ENCODE results near the gene RYK. TPM values are rescaled to one million over a fixed set of nuclear protein-coding genes. Genes with fewer than 3 reads are reported as not detected.

The RYK gene
- total RNA-seq, 1 experiment from 2014 or later: 135 TPM

DNA sequence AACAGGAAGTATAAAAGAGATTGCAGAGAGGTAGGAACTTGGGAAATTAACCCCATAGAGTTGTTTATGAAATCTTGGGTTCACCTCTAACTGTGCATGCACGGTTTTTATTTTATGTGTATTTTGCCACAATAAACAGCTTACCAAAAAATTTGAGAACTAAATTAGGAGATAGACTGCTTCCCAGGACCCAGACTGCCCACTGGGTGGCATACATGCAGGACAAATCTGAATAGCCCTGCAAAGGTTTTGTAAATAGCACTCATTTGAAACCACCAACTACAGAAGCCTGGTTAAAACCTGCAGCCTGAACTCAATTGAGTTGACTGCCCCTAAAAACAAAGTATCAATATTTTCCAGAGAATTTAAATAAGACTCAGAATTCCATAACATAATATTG is 124.5 kb downstream of the RYK start:
- Mint-ChIP-seq H3K27me3 (ENCODE audit: unreplicated experiment) (no peaks in the 10 kb centered on the region), H3K27ac (ENCODE audit: unreplicated experiment) (no peak overlapping the region), H3K9me3 (ENCODE audit: low read depth, unreplicated experiment) (peaks cover 34% of the 10 kb centered on the region), H3K36me3 (ENCODE audit: insufficient read depth, unreplicated experiment) (no peaks in the 10 kb centered on the region), H3K4me1 (ENCODE audit: low read depth, unreplicated experiment) (no peaks in the 10 kb centered on the region), H3K4me3 (ENCODE audit: low read depth, unreplicated experiment) (no peak overlapping the region)
- CTCF ChIA-PET: interaction anchor here (0.6 kb wide), 1 partner anchor 346 kb away, joined by 6 read pairs; no protein-coding TSS in a partner anchor
- TF ChIP-seq, protein P1, sequence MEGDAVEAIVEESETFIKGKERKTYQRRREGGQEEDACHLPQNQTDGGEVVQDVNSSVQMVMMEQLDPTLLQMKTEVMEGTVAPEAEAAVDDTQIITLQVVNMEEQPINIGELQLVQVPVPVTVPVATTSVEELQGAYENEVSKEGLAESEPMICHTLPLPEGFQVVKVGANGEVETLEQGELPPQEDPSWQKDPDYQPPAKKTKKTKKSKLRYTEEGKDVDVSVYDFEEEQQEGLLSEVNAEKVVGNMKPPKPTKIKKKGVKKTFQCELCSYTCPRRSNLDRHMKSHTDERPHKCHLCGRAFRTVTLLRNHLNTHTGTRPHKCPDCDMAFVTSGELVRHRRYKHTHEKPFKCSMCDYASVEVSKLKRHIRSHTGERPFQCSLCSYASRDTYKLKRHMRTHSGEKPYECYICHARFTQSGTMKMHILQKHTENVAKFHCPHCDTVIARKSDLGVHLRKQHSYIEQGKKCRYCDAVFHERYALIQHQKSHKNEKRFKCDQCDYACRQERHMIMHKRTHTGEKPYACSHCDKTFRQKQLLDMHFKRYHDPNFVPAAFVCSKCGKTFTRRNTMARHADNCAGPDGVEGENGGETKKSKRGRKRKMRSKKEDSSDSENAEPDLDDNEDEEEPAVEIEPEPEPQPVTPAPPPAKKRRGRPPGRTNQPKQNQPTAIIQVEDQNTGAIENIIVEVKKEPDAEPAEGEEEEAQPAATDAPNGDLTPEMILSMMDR (IDR thresholded peaks at IDR 0.05; ENCODE audit: unreplicated experiment): no peak
- DNase-seq: no peak
- BruUV-seq (replicated peaks): no TSS peak
- intact Hi-C loops (cut with micrococcal nuclease; ENCODE audit: unreplicated experiment): no loop called here

DNA sequence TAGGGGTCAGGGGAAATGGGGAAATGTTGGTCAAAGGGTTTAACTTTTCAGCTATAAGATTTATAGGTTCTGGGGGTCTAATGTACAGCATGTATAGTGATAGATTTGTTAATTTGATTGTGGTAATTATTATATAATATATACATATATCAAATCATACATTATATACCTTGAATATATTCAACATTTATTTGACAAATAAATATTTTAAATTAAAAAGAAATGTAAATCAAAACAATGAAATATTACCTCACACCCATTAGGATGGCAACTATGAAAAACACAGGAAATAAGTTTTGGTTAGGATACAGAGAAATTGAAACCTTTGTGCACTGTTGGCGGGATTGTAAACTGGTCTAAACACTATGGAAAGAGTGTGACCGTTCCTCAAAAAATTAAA is 135.9 kb downstream of the RYK start:
- intact Hi-C loops (cut with micrococcal nuclease; ENCODE audit: unreplicated experiment): no loop called here
- Mint-ChIP-seq H3K4me1 (ENCODE audit: low read depth, unreplicated experiment) (no peaks in the 10 kb centered on the region), H3K27ac (ENCODE audit: unreplicated experiment) (no peak overlapping the region), H3K4me3 (ENCODE audit: low read depth, unreplicated experiment) (no peak overlapping the region), H3K27me3 (ENCODE audit: unreplicated experiment) (no peaks in the 10 kb centered on the region), H3K36me3 (ENCODE audit: insufficient read depth, unreplicated experiment) (no peaks in the 10 kb centered on the region), H3K9me3 (ENCODE audit: low read depth, unreplicated experiment) (peaks cover 26% of the 10 kb centered on the region)
- BruUV-seq (replicated peaks): no TSS peak
- CTCF ChIA-PET: no interaction called here
- DNase-seq: no peak
- TF ChIP-seq, protein P1 (IDR thresholded peaks at IDR 0.05; ENCODE audit: unreplicated experiment): no peak

DNA sequence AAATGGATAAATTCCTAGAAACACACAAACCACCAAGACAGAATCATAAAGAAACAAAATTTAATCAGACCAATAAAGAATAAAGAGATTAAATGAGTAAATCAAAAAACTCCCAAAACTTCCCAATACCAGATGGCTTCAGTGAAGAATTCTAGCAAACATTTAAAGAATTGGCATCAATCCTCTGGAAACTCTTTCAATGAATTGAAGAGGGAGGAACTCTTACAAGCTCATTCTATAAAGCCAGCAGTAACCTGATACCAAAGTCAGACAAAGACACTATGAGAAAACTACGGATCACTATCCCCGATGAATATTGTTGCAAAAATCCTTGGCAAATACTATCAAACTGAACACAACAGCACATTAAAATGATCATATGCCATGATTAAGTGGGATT is 139.0 kb downstream of the RYK start:
- intact Hi-C loops (cut with micrococcal nuclease; ENCODE audit: unreplicated experiment): no loop called here
- TF ChIP-seq, protein P1 (IDR thresholded peaks at IDR 0.05; ENCODE audit: unreplicated experiment): no peak
- H3K4me1 Mint-ChIP-seq (ENCODE audit: low read depth, unreplicated experiment): no peaks in the 10 kb centered on the region
- H3K4me3 Mint-ChIP-seq (ENCODE audit: low read depth, unreplicated experiment): no peak overlapping the region
- H3K36me3 Mint-ChIP-seq (ENCODE audit: insufficient read depth, unreplicated experiment): no peaks in the 10 kb centered on the region
- DNase-seq: no peak
- CTCF ChIA-PET: no interaction called here
- no TSS peak for BruUV-seq (replicated peaks)
- peaks cover 20% of the 10 kb centered on the region for H3K9me3 Mint-ChIP-seq (ENCODE audit: low read depth, unreplicated experiment)
- no peak overlapping the region for H3K27ac Mint-ChIP-seq (ENCODE audit: unreplicated experiment)
- no peaks in the 10 kb centered on the region for H3K27me3 Mint-ChIP-seq (ENCODE audit: unreplicated experiment)

DNA sequence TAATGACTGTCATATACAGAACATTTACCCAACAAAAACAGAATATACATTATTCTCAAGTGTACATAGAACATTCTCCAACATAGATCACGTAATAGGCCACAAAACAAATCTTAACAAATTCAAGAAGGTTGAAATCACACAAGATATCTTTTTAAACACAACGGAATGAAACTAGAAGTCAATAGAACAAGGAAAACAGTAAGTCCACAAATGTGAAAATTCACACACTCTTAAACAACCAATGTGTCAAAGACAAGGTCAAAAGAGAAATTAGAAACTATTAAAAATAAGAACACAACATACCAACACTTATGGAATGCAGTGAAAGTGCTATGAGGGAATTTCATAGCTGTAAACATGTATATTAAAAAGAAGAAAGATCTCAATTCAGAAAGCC is 139.7 kb downstream of the RYK start:
- Mint-ChIP-seq H3K9me3 (ENCODE audit: low read depth, unreplicated experiment) (peaks cover 20% of the 10 kb centered on the region), H3K4me1 (ENCODE audit: low read depth, unreplicated experiment) (no peaks in the 10 kb centered on the region), H3K27me3 (ENCODE audit: unreplicated experiment) (no peaks in the 10 kb centered on the region), H3K27ac (ENCODE audit: unreplicated experiment) (no peak overlapping the region), H3K4me3 (ENCODE audit: low read depth, unreplicated experiment) (no peak overlapping the region), H3K36me3 (ENCODE audit: insufficient read depth, unreplicated experiment) (no peaks in the 10 kb centered on the region)
- CTCF ChIA-PET: no interaction called here
- TF ChIP-seq, protein P1 (IDR thresholded peaks at IDR 0.05; ENCODE audit: unreplicated experiment): no peak
- no TSS peak for BruUV-seq (replicated peaks)
- no peak for DNase-seq
- intact Hi-C loops (cut with micrococcal nuclease; ENCODE audit: unreplicated experiment): no loop called here

Other genes starting within 250 kb of the RYK start
- not detected in 2 replicates for gene SLCO2A1, start 220.9 kb downstream of the RYK start, total RNA-seq (2022)
- 140 and 153 TPM in 2 replicates for gene AMOTL2, start 123.6 kb upstream of the RYK start, total RNA-seq (2022)
- 49.2 and 51.3 TPM in 2 replicates for gene ANAPC13, start 235.1 kb upstream of the RYK start, total RNA-seq (2022)
- gene CEP63, start 235.2 kb upstream of the RYK start, total RNA-seq (2022): 37.4 and 37.7 TPM in 2 replicates